ENCODE data around the gene PNPT1.

- TF ChIP-seq, protein P1, sequence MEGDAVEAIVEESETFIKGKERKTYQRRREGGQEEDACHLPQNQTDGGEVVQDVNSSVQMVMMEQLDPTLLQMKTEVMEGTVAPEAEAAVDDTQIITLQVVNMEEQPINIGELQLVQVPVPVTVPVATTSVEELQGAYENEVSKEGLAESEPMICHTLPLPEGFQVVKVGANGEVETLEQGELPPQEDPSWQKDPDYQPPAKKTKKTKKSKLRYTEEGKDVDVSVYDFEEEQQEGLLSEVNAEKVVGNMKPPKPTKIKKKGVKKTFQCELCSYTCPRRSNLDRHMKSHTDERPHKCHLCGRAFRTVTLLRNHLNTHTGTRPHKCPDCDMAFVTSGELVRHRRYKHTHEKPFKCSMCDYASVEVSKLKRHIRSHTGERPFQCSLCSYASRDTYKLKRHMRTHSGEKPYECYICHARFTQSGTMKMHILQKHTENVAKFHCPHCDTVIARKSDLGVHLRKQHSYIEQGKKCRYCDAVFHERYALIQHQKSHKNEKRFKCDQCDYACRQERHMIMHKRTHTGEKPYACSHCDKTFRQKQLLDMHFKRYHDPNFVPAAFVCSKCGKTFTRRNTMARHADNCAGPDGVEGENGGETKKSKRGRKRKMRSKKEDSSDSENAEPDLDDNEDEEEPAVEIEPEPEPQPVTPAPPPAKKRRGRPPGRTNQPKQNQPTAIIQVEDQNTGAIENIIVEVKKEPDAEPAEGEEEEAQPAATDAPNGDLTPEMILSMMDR (IDR thresholded peaks at IDR 0.05) = no peak
- TF ChIP-seq POLR2A (IDR thresholded peaks at IDR 0.05) = no peak
Observed at GRCh38 chr2:55607717-55608116, 85.9 kb downstream of the PNPT1 start.

Data from adrenal gland (tissue), 5 donors.